ENCODE results near the gene DDO.

DDO gene

GRCh38 chr6:110348961-110349690 lies 66.2 kb downstream of the DDO start:
- DNase-seq (ENCODE audit: extremely low read depth in 1 of 2, low read depth in 1 of 2), result no peak

GRCh38 chr6:110345025-110345424 lies 70.3 kb downstream of the DDO start:
- no peak for DNase-seq (ENCODE audit: extremely low read depth in 1 of 2, low read depth in 1 of 2)

GRCh38 chr6:110342759-110343158 lies 72.6 kb downstream of the DDO start:
- no peak for DNase-seq (ENCODE audit: extremely low read depth in 1 of 2, low read depth in 1 of 2)

Data from activated CD8-positive, alpha-beta memory T cell treated with anti-CD3 and anti-CD28 coated beads for 1 hour (primary cell).